GM23248 (cell line): ENCODE measurements around the gene SLC7A1. TPM values are rescaled to one million over a fixed set of nuclear protein-coding genes. Genes with fewer than 3 reads are reported as not detected.

Source experiments
- DNase-seq: peaks from one replicate; pipeline ENCODE4 v3.0.0-alpha.2; 2015
- H2AFZ ChIP-seq: fragments of 200-600 bp; sonication (generic); 2 replicates; pipeline ENCODE4 v1.6.1; 2016; ENCODE audit warnings: antibody characterized with exemption
- H3F3A ChIP-seq: fragments of 200-600 bp; sonication (generic); 2 replicates; pipeline ENCODE4 v1.6.1; 2016; ENCODE audit warnings: mild to moderate bottlenecking, antibody characterized with exemption, mixed run types; ENCODE audit not compliant: insufficient read depth
- H3K27ac ChIP-seq: fragments of 200-600 bp; sonication (generic); 2 replicates; pipeline ENCODE4 v1.5.1; 2016; ENCODE audit warnings: mild to moderate bottlenecking
- H3K27me3 ChIP-seq: fragments of 200-600 bp; sonication (generic); replicated peaks from 2 replicates; pipeline ENCODE4 v1.6.1; 2016; ENCODE audit warnings: mild to moderate bottlenecking; ENCODE audit not compliant: insufficient read depth
- H3K36me3 ChIP-seq: fragments of 200-600 bp; sonication (generic); 2 replicates; pipeline ENCODE4 v1.6.1; 2016; ENCODE audit warnings: low read depth, mild to moderate bottlenecking
- H3K4me1 ChIP-seq: fragments of 200-600 bp; sonication (generic); 2 replicates; pipeline ENCODE4 v1.6.1; 2016; ENCODE audit warnings: mild to moderate bottlenecking; ENCODE audit not compliant: insufficient read depth
- H3K4me2 ChIP-seq: fragments of 200-600 bp; sonication (generic); one replicate; pipeline ENCODE4 v1.6.1; 2016; ENCODE audit warnings: mild to moderate bottlenecking; ENCODE audit not compliant: unreplicated experiment
- H3K4me3 ChIP-seq: fragments of 200-600 bp; sonication (generic); 2 replicates; pipeline ENCODE4 v1.5.1; 2016; ENCODE audit warnings: mild to moderate bottlenecking
- H3K79me2 ChIP-seq: fragments of 200-600 bp; sonication (generic); 2 replicates; pipeline ENCODE4 v1.6.1; 2016; ENCODE audit warnings: mild to moderate bottlenecking; ENCODE audit not compliant: insufficient read depth
- H3K9ac ChIP-seq: fragments of 200-600 bp; sonication (generic); 2 replicates; pipeline ENCODE4 v1.6.1; 2016; ENCODE audit warnings: mild to moderate bottlenecking
- H3K9me2 ChIP-seq: fragments of 200-600 bp; sonication (generic); 2 replicates; pipeline ENCODE4 v1.6.1; 2016; ENCODE audit warnings: mixed run types, mild to moderate bottlenecking, moderate library complexity; ENCODE audit not compliant: insufficient read depth
- H3K9me3 ChIP-seq: fragments of 200-600 bp; sonication (generic); one replicate; pipeline ENCODE4 v1.6.1; 2017; ENCODE audit warnings: low read depth
- H4K20me1 ChIP-seq: fragments of 200-600 bp; sonication (generic); 2 replicates; pipeline ENCODE4 v1.6.0; 2016; ENCODE audit not compliant: insufficient read depth
- EZH2 ChIP-seq: fragments of 200-600 bp; sonication (generic); IDR thresholded peaks from 2 replicates; pipeline ENCODE4 v1.6.1; 2018; ENCODE audit warnings: antibody characterized with exemption, mild to moderate bottlenecking; ENCODE audit not compliant: insufficient read depth, poor library complexity, severe bottlenecking
- EZH2phosphoT487 ChIP-seq: fragments of 200-600 bp; sonication (generic); IDR thresholded peaks from 2 replicates; pipeline ENCODE4 v1.6.1; 2018; ENCODE audit warnings: antibody characterized with exemption, moderate library complexity, mild to moderate bottlenecking, low read depth; ENCODE audit not compliant: insufficient read depth
- WGBS, 2 experiments: methylation state at CpG; one replicate each; pipeline ENCODE4 v1.1.6; 2015 to 2017; ENCODE audit warnings: low lambda C conversion rate in 2 of 2, low coverage in 1 of 2; ENCODE audit errors: missing lambda C conversion rate in 2 of 2; 5-methylcytosine and 5-hydroxymethylcytosine counted together
- in situ Hi-C: fragments of 300-500 bp; cut with MboI; formaldehyde crosslinking; loops from 2 replicates; pipeline ENCODE4 v1.15.0; 2020
- polyA plus RNA-seq: library from polyadenylated mRNA; unstranded; fragments of >200 nt; fragmentation: Nextera tagmentation; extraction: Ambion mirVana; gene quantifications from 2 replicates; pipeline ENCODE4 v1.2.1, GENCODE V29; 2016
- total RNA-seq: library from RNA; depleted of rRNA; stranded (reverse); fragments of >200 nt; shearing (Covaris generic); gene quantifications from 2 replicates; pipeline ENCODE4 v1.2.3, GENCODE V29; 2014

The SLC7A1 gene
- total and polyA plus RNA-seq, 2 experiments from 2014 or later: 34.7 to 38.6 TPM

DNA sequence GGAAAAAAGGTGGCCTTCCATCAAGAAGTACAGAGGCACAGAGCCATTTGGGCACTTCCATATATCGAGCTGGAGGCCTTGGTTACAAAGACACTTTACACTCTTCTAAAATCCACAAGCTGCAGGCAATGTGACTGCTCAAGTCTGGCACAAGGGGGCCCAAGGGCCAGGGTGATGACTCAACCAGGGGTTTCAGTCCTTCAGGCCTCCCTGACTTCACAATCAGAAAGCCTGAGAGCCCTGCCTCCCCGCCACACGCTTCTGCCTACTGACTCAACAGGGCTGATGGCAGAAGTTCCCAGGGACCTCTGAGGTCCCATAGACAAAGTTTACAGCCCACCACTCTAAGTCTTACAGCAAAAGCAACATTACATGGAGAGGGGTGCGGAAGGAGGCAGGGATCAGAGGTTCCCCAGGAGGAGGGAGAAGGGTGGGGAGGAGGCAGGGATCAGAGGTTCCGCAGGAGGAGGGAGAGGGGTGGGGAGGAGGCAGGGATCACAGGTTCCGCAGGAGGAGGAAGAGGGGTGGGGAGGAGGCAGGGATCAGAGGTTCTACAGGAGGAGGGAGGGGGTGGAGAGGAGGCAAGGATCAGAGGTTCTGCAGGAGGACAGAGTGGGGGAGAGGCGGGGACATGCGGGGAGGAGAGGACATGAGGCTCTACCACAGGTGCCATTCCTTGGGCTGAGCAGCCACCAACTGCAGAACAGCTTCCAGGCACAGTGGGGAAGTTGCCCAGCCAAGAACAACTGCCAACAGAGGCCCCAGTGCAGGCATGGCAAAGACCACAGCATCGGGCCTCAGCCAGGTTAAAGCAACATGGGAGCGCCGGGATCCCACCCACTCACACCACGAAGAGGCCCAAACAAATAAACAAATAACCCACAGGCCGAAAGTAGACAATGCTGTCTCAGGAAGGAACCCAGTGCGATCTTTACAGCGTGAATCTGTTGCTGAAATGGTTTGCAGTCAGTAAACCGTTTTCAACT is 52.0 kb downstream of the SLC7A1 start:
- H3K4me3 ChIP-seq: no peak overlapping the region
- peaks cover 100% of the 10 kb centered on the region for H3K79me2 ChIP-seq
- peaks cover 12% of the 10 kb centered on the region for H4K20me1 ChIP-seq
- H3K27me3 ChIP-seq: no peaks in the 10 kb centered on the region
- in situ Hi-C loops: no loop called here
- no peak overlapping the region for H2AFZ ChIP-seq
- no peak overlapping the region for H3K27ac ChIP-seq
- peaks cover 14% of the 10 kb centered on the region; the same call in 1 of the 2 replicates for H3K36me3 ChIP-seq
- no peak for TF ChIP-seq EZH2phosphoT487
- TF ChIP-seq EZH2: no peak
- H3K4me1 ChIP-seq: no peaks in the 10 kb centered on the region
- 92 to 98% methylated on average over 13 to 16 of the region's 16 CpGs for WGBS, 2 experiments
- no peak overlapping the region for H3K9ac ChIP-seq
- no peaks in the 10 kb centered on the region for H3K9me2 ChIP-seq
- H3F3A ChIP-seq: peaks cover 15% of the 10 kb centered on the region; the same call in 1 of the 2 replicates
- H3K9me3 ChIP-seq: no peaks in the 10 kb centered on the region
- peak; percentile 39 for DNase-seq
- H3K4me2 ChIP-seq: no peak overlapping the region

DNA sequence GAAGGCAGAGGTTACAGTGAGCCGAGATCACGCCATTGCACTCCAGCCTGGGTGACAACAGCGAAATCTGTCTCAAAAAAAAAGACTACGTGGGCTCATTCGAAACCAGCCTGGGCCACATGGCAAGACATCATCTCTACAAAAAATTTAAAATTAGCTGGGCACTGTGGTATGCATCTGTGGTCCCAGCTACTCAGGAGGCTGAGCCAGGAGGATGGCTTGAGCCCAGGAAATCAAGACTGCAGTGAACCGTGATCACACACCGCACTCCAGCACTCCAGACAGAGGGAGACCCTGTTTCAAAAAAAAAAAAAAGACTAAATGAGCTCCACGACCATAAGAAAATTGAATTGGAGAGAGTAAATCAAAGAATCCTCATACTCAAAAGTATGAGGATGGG is 53.1 kb downstream of the SLC7A1 start:
- Histone ChIP-seq H3K4me3 (no peak overlapping the region), H3K9me2 (no peaks in the 10 kb centered on the region), H4K20me1 (peaks cover 12% of the 10 kb centered on the region), H3K36me3 (peaks cover 14% of the 10 kb centered on the region; the same call in 1 of the 2 replicates), H3K9ac (no peak overlapping the region), H3K79me2 (peaks cover 100% of the 10 kb centered on the region), H3K27ac (no peak overlapping the region), H3F3A (peaks cover 15% of the 10 kb centered on the region; the same call in 1 of the 2 replicates), H3K4me2 (no peak overlapping the region), H3K27me3 (no peaks in the 10 kb centered on the region), H3K9me3 (no peaks in the 10 kb centered on the region), H3K4me1 (no peaks in the 10 kb centered on the region; the same call in 1 of the 2 replicates), H2AFZ (no peak overlapping the region)
- TF ChIP-seq EZH2phosphoT487 (no peak), EZH2 (no peak)
- 93 to 96% methylated on average over 8 of the region's 8 CpGs for WGBS, 2 experiments
- no peak for DNase-seq
- in situ Hi-C loops: no loop called here

DNA sequence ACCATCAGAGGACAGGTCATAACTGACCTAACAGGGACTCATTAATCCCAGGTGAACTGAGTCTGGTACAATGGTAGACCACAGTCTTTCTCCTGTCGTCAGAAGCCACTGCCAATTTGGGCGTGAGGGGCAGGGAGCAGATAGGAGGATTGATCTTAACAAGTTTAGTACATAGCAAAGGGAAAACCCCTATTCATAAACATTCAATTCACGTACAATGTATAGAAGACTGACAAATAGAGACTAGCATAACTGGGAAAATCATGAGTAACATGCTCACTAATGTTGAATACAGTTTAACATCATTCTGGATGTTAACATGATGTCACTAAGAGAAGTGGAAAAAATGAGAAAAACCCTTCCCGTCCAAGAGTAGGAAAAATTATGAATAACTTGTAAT is 54.1 kb downstream of the SLC7A1 start:
- no peak for DNase-seq
- no peak overlapping the region for H3K9ac ChIP-seq
- H3K9me2 ChIP-seq: no peaks in the 10 kb centered on the region
- no peaks in the 10 kb centered on the region for H3K9me3 ChIP-seq
- H3K4me3 ChIP-seq: no peak overlapping the region
- 97 to 99% methylated on average over 4 of the region's 4 CpGs for WGBS, 2 experiments
- no peak overlapping the region for H2AFZ ChIP-seq
- H3K27me3 ChIP-seq: no peaks in the 10 kb centered on the region
- H3K4me1 ChIP-seq: no peaks in the 10 kb centered on the region; the same call in 1 of the 2 replicates
- in situ Hi-C loops: no loop called here
- no peak overlapping the region for H3K4me2 ChIP-seq
- TF ChIP-seq EZH2 (no peak), EZH2phosphoT487 (no peak)
- peaks cover 14% of the 10 kb centered on the region; the same call in 1 of the 2 replicates for H3K36me3 ChIP-seq
- H3K27ac ChIP-seq: no peak overlapping the region
- H3F3A ChIP-seq: peaks cover 11% of the 10 kb centered on the region; the same call in 1 of the 2 replicates
- peaks cover 100% of the 10 kb centered on the region for H3K79me2 ChIP-seq
- H4K20me1 ChIP-seq: peaks cover 12% of the 10 kb centered on the region

DNA sequence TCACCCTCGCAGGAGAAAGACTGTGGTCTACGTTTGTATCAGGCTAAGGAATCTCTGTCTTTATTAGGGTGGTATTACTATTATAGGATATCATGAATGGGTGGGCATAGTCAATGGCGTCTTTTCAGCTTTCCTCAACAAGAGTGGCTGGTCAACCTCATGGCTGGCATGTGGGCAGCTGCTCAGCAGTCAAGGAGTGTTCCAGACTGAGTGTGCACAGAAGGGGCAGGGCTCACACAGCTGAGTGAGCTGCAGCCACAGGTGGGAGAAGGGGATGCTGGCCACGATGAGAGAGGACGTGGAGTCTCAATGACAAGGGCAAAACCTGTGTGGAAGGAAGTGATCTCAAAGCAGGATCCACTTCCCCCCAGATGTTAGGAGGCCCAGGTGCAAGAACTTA is 54.7 kb downstream of the SLC7A1 start:
- Histone ChIP-seq H3K79me2 (peaks cover 100% of the 10 kb centered on the region), H3K9me3 (no peaks in the 10 kb centered on the region), H4K20me1 (peaks cover 12% of the 10 kb centered on the region), H3K36me3 (peaks cover 14% of the 10 kb centered on the region; the same call in 1 of the 2 replicates), H3F3A (peaks cover 10% of the 10 kb centered on the region; the same call in 1 of the 2 replicates), H3K9me2 (no peaks in the 10 kb centered on the region), H3K27me3 (no peaks in the 10 kb centered on the region), H3K27ac (no peak overlapping the region), H2AFZ (no peak overlapping the region), H3K4me2 (no peak overlapping the region), H3K9ac (no peak overlapping the region), H3K4me3 (no peak overlapping the region), H3K4me1 (no peaks in the 10 kb centered on the region; the same call in 1 of the 2 replicates)
- DNase-seq: no peak
- in situ Hi-C loops: no loop called here
- 85 to 86% methylated on average over 5 of the region's 5 CpGs for WGBS, 2 experiments
- TF ChIP-seq EZH2phosphoT487 (no peak), EZH2 (no peak)
